ENCODE data around the gene CHD2. TPM values are rescaled to one million over a fixed set of nuclear protein-coding genes. Genes with fewer than 3 reads are reported as not detected.

The CHD2 gene
- polyA plus RNA-seq, 2 of the 4 experiments (the other 2 are of a cell fraction), result 29.5 to 68.2 TPM

GRCh38 chr15:93018574-93018973 lies 118.5 kb downstream of the CHD2 start:
- no peak for FAIRE-seq
- peak; percentile 79 for ATAC-seq
- ChIA-PET POLR2A (no interaction called here), CTCF (interaction anchor here (1.2 to 10.2 kb wide), 7 partner anchors 13 to 222 kb away, joined by 3 to 121 read pairs (median 4); no protein-coding TSS in a partner anchor)
- no peak overlapping the region for H3K4me3 ChIP-seq
- H3K4me1 ChIP-seq, result no peaks in the 10 kb centered on the region
- 73% methylated on average over 4 of the region's 4 CpGs for WGBS (ENCODE audit: missing lambda C conversion rate)
- H3K27ac ChIP-seq, result no peak overlapping the region
- DNase-seq (ENCODE audit: low read depth in 1 of 2, low spot score in 1 of 2), result peak in 1 of 2 experiments; percentile 71
- no peaks in the 10 kb centered on the region for H3K9me3 ChIP-seq
- H3K4me2 ChIP-seq, result no peak overlapping the region
- TF ChIP-seq CTCF (IDR thresholded peaks at IDR 0.05) (peak; percentile 38), BCL3 (IDR thresholded peaks at IDR 0.05) (no peak), TP53 (CRISPR knock-in tag; IDR thresholded peaks at IDR 0.05) (0 out of 2 replicates have a peak, but pooled peaks have one; percentile 24), RAD21 (conservative IDR thresholded peaks at IDR 0.05 in 1 of 2, IDR thresholded peaks at IDR 0.05 in 1 of 2) (peak; percentile 36 to 61; a peak in 3 of 5 replicates)

- no peak overlapping the region for H3K4me2 ChIP-seq
- no peak overlapping the region for H3K27ac ChIP-seq
- TF ChIP-seq ELK1 (IDR thresholded peaks at IDR 0.05; ENCODE audit: low read depth, low read length) (no peak), SMC3 (IDR thresholded peaks at IDR 0.05) (no peak), NR3C1 (IDR thresholded peaks at IDR 0.05) (no peak), RAD21 (conservative IDR thresholded peaks at IDR 0.05 in 1 of 2, IDR thresholded peaks at IDR 0.05 in 1 of 2) (no peak), HES2 (IDR thresholded peaks at IDR 0.05) (no peak), ZSCAN20 (CRISPR knock-in tag; IDR thresholded peaks at IDR 0.05) (no peak), TP53 (CRISPR knock-in tag; IDR thresholded peaks at IDR 0.05) (no peak), JUNB (IDR thresholded peaks at IDR 0.05) (no peak), E2F6 (IDR thresholded peaks at IDR 0.05; ENCODE audit: borderline replicate concordance, low read depth) (no peak), CBX2 (IDR thresholded peaks at IDR 0.05; ENCODE audit: borderline replicate concordance, low read depth) (no peak), HEYL (CRISPR knock-in tag; IDR thresholded peaks at IDR 0.05) (no peak)
- H3K4me3 ChIP-seq, result no peak overlapping the region
- WGBS (ENCODE audit: missing lambda C conversion rate), result 94% methylated on average over 7 of the region's 7 CpGs
- CTCF ChIA-PET, result interaction anchor here (1.2 to 10.2 kb wide), 6 partner anchors 14 to 222 kb away, joined by 3 to 121 read pairs (median 4); no protein-coding TSS in a partner anchor
- H3K9me3 ChIP-seq, result no peaks in the 10 kb centered on the region
- ATAC-seq (no peak), DNase-seq (ENCODE audit: low read depth in 1 of 2, low spot score in 1 of 2) (no peak), FAIRE-seq (no peak)
- H3K4me1 ChIP-seq, result no peaks in the 10 kb centered on the region
- POLR2A ChIA-PET, result no interaction called here
Measured at GRCh38 chr15:93019090-93019489, 119.0 kb downstream of the CHD2 start.

GRCh38 chr15:93019971-93020370 lies 119.8 kb downstream of the CHD2 start:
- CTCF ChIA-PET, result interaction anchor here (0.7 to 10.2 kb wide), 5 partner anchors 13 to 1100 kb away, joined by 3 to 121 read pairs (median 5); no protein-coding TSS in a partner anchor

More at GRCh38 chr15:93019971-93020370, 119.8 kb downstream of the CHD2 start:
- no peak for ATAC-seq
- POLR2A ChIA-PET, result no interaction called here
- Histone ChIP-seq H3K4me1 (no peaks in the 10 kb centered on the region), H3K4me2 (no peak overlapping the region), H3K27ac (no peak overlapping the region), H3K4me3 (no peak overlapping the region), H3K9me3 (no peaks in the 10 kb centered on the region)
- WGBS (ENCODE audit: missing lambda C conversion rate), result 96% methylated on average over 10 of the region's 10 CpGs
- no peak for DNase-seq (ENCODE audit: low read depth in 1 of 2, low spot score in 1 of 2)
- TF ChIP-seq GATA3 (IDR thresholded peaks at IDR 0.05; ENCODE audit: borderline replicate concordance) (no peak), NFE2L2 (conservative IDR thresholded peaks at IDR 0.05; ENCODE audit: low read length) (no peak), FOXS1 (CRISPR knock-in tag; IDR thresholded peaks at IDR 0.05) (no peak), USF2 (IDR thresholded peaks at IDR 0.05) (no peak)
- FAIRE-seq, result no peak

Measured in A549 (cell line).